Mesendoderm (in vitro differentiated cells): ENCODE data around the gene FNIP1. TPM values are rescaled to one million over a fixed set of nuclear protein-coding genes. Genes with fewer than 3 reads are reported as not detected.
"Not testable (repeated sequence)": the region's sequence is repeated elsewhere in the genome, so short reads cannot be mapped to it uniquely, and the experiment has no call there.

Experiments used
- DNase-seq: peaks from one replicate; pipeline ENCODE4 v3.0.0; 2013
- H2AK5ac ChIP-seq: 2 replicates; pipeline ENCODE4 v1.6.1; 2013; ENCODE audit warnings: low read length, inconsistent platforms
- H2BK120ac ChIP-seq: 2 replicates; pipeline ENCODE4 v1.6.1; 2013; ENCODE audit warnings: low read depth, mild to moderate bottlenecking, low read length, moderate library complexity, mixed read lengths
- H2BK15ac ChIP-seq: replicated peaks from 2 replicates; pipeline ENCODE4 v1.6.1; 2013; ENCODE audit warnings: low read depth, mild to moderate bottlenecking, moderate library complexity
- H2BK5ac ChIP-seq: 2 replicates; pipeline ENCODE4 v1.6.1; 2013; ENCODE audit warnings: low read length, inconsistent platforms
- H3K18ac ChIP-seq: 2 replicates; pipeline ENCODE4 v1.6.1; 2013; ENCODE audit warnings: mild to moderate bottlenecking, low read length, mixed read lengths
- H3K23ac ChIP-seq: one replicate; pipeline ENCODE4 v1.6.1; 2013; ENCODE audit warnings: low read length
- H3K27ac ChIP-seq: 2 replicates; pipeline ENCODE4 v1.5.1; 2013; ENCODE audit warnings: low read depth, mild to moderate bottlenecking, inconsistent platforms, low read length, moderate library complexity
- H3K27me3 ChIP-seq: 2 replicates; pipeline ENCODE4 v1.6.1; 2013; ENCODE audit warnings: low read length, control low read depth, mild to moderate bottlenecking, inconsistent platforms; ENCODE audit not compliant: insufficient read depth, poor library complexity
- H3K36me3 ChIP-seq: 2 replicates; pipeline ENCODE4 v1.6.1; 2013; ENCODE audit warnings: low read length, inconsistent platforms; ENCODE audit not compliant: control insufficient read depth, insufficient read depth
- H3K4ac ChIP-seq: one replicate; pipeline ENCODE4 v1.6.1; 2013; ENCODE audit warnings: low read depth, mild to moderate bottlenecking, low read length, moderate library complexity
- H3K4me1 ChIP-seq: 2 replicates; pipeline ENCODE4 v1.6.1; 2013; ENCODE audit warnings: low read depth, low read length, inconsistent platforms; ENCODE audit not compliant: control insufficient read depth
- H3K4me2 ChIP-seq: 2 replicates; pipeline ENCODE4 v1.6.1; 2013; ENCODE audit warnings: low read length
- H3K4me3 ChIP-seq: 2 replicates; pipeline ENCODE4 v1.5.1; 2013; ENCODE audit warnings: mild to moderate bottlenecking, low read length
- H3K56ac ChIP-seq: one replicate; pipeline ENCODE4 v1.6.1; 2013; ENCODE audit warnings: low read length
- H3K79me1 ChIP-seq: 2 replicates; pipeline ENCODE4 v1.6.1; 2013; ENCODE audit warnings: low read length, inconsistent platforms
- H3K79me2 ChIP-seq: 2 replicates; pipeline ENCODE4 v1.6.1; 2013; ENCODE audit warnings: mild to moderate bottlenecking, low read length; ENCODE audit not compliant: control insufficient read depth, insufficient read depth
- H3K9ac ChIP-seq: 2 replicates; pipeline ENCODE4 v1.6.1; 2013; ENCODE audit warnings: low read length, inconsistent platforms
- H4K5ac ChIP-seq: one replicate; pipeline ENCODE4 v1.6.1; 2013; ENCODE audit warnings: low read length
- H4K8ac ChIP-seq: one replicate; pipeline ENCODE4 v1.6.1; 2013; ENCODE audit warnings: low read depth, mild to moderate bottlenecking, control low read depth, low read length, moderate library complexity
- WGBS: extraction: QIAGEN DNeasy Blood & Tissue Kit; methylation state at CpG from one replicate; pipeline ENCODE4 v1.1.7; 2013; ENCODE audit warnings: low lambda C conversion rate, missing lambda C conversion rate; ENCODE audit not compliant: insufficient coverage; ENCODE audit errors: extremely low coverage; 5-methylcytosine and 5-hydroxymethylcytosine counted together
- polyA plus RNA-seq, 2 experiments: library from polyadenylated mRNA; stranded (reverse); fragments of 200-250 nt; gene quantifications; one replicate each; pipeline ENCODE4 v1.2.3, GENCODE V29; 2013

The FNIP1 gene
- polyA plus RNA-seq (2013, experiment 1 of 2), result 3.9 TPM
- 3.9 TPM for polyA plus RNA-seq (2013, experiment 2 of 2)

GRCh38 chr5:131796793-131797693 is at the start of gene FNIP1:
TSS of gene FNIP1 (minus strand) at chr5:131797017. CDS start at chr5:131796921, 96 bp downstream.
- no peak within 1 kb of the TSS for H2BK120ac ChIP-seq
- peak within 1 kb of the TSS; percentile 91 for H3K9ac ChIP-seq
- WGBS, result no CpG with 5 or more reads among the region's 79 CpGs
- H3K79me1 ChIP-seq, result peaks cover 4% of the 10 kb centered on the region
- H3K27ac ChIP-seq, result peak within 1 kb of the TSS; percentile 72
- peak within 1 kb of the TSS; percentile 92 for H3K4me3 ChIP-seq
- no peak within 1 kb of the TSS for H4K8ac ChIP-seq
- DNase-seq, result peak; percentile 98
- peak within 1 kb of the TSS; percentile 94 for H3K23ac ChIP-seq
- peaks cover 8% of the 10 kb centered on the region for H3K79me2 ChIP-seq
- H3K27me3 ChIP-seq, result no peaks in the 10 kb centered on the region
- H3K4me2 ChIP-seq, result peak within 1 kb of the TSS; percentile 98
- H3K56ac ChIP-seq, result peak within 1 kb of the TSS; percentile 97
- H3K36me3 ChIP-seq, result no peaks in the 10 kb centered on the region
- no peak within 1 kb of the TSS for H3K4ac ChIP-seq
- H3K4me1 ChIP-seq, result no peaks in the 10 kb centered on the region
- no peak within 1 kb of the TSS for H2AK5ac ChIP-seq
- H4K5ac ChIP-seq, result no peak within 1 kb of the TSS
- H2BK15ac ChIP-seq, result no peak within 1 kb of the TSS
- H2BK5ac ChIP-seq, result no peak within 1 kb of the TSS
- H3K18ac ChIP-seq, result peak within 1 kb of the TSS; percentile 53

GRCh38 chr5:131846536-131846935 is 49.7 kb upstream of the FNIP1 start:
- no CpG with 5 or more reads among the region's 1 CpG for WGBS
- no peak overlapping the region for H2AK5ac ChIP-seq

GRCh38 chr5:131845828-131846227 is 49.0 kb upstream of the FNIP1 start:
- Histone ChIP-seq H3K4me1 (no peaks in the 10 kb centered on the region), H4K8ac (no peak overlapping the region), H3K4ac (no peak overlapping the region), H3K4me3 (no peak overlapping the region), H3K27ac (no peak overlapping the region), H2BK5ac (no peak overlapping the region), H2BK120ac (no peak overlapping the region), H3K9ac (no peak overlapping the region), H3K4me2 (no peak overlapping the region), H3K56ac (no peak overlapping the region), H3K23ac (no peak overlapping the region), H3K27me3 (no peaks in the 10 kb centered on the region), H3K79me1 (no peaks in the 10 kb centered on the region), H3K36me3 (no peaks in the 10 kb centered on the region), H3K18ac (no peak overlapping the region), H2BK15ac (no peak overlapping the region), H4K5ac (no peak overlapping the region), H3K79me2 (no peaks in the 10 kb centered on the region), H2AK5ac (no peak overlapping the region)
- no peak for DNase-seq

More at GRCh38 chr5:131846536-131846935, 49.7 kb upstream of the FNIP1 start:
- H3K36me3 ChIP-seq, result no peaks in the 10 kb centered on the region
- H3K56ac ChIP-seq, result no peak overlapping the region
- no peak overlapping the region for H2BK15ac ChIP-seq
- H3K9ac ChIP-seq, result no peak overlapping the region
- DNase-seq, result no peak
- H4K5ac ChIP-seq, result no peak overlapping the region
- H3K79me2 ChIP-seq, result no peaks in the 10 kb centered on the region
- H3K23ac ChIP-seq, result no peak overlapping the region
- H3K4me2 ChIP-seq, result no peak overlapping the region
- no peaks in the 10 kb centered on the region for H3K27me3 ChIP-seq
- H3K79me1 ChIP-seq, result no peaks in the 10 kb centered on the region
- no peak overlapping the region for H2BK120ac ChIP-seq
- no peak overlapping the region for H3K4ac ChIP-seq
- H3K27ac ChIP-seq, result no peak overlapping the region
- H3K18ac ChIP-seq, result no peak overlapping the region
- no peak overlapping the region for H3K4me3 ChIP-seq
- H2BK5ac ChIP-seq, result no peak overlapping the region
- H3K4me1 ChIP-seq, result no peaks in the 10 kb centered on the region
- H4K8ac ChIP-seq, result no peak overlapping the region

- H2BK15ac ChIP-seq, H2BK120ac ChIP-seq, H3K79me2 ChIP-seq, H3K27ac ChIP-seq, H3K27me3 ChIP-seq, H4K5ac ChIP-seq, DNase-seq, H3K18ac ChIP-seq, H2AK5ac ChIP-seq, H3K4ac ChIP-seq, H3K56ac ChIP-seq, H3K36me3 ChIP-seq, H4K8ac ChIP-seq, H3K4me2 ChIP-seq, H3K4me1 ChIP-seq, H3K23ac ChIP-seq, H3K9ac ChIP-seq, H2BK5ac ChIP-seq, H3K79me1 ChIP-seq, H3K4me3 ChIP-seq: not testable (repeated sequence)
- no CpG with 5 or more reads among the region's 1 CpG for WGBS
Measured at GRCh38 chr5:131842971-131843370, 46.2 kb upstream of the FNIP1 start.

- H3K4me3 ChIP-seq, H3K23ac ChIP-seq, H3K79me1 ChIP-seq, H3K9ac ChIP-seq, H4K8ac ChIP-seq, H3K18ac ChIP-seq, H3K27me3 ChIP-seq, H2BK120ac ChIP-seq, H2AK5ac ChIP-seq, H2BK15ac ChIP-seq, H3K27ac ChIP-seq, H3K4me2 ChIP-seq, H3K4ac ChIP-seq, H3K4me1 ChIP-seq, H3K36me3 ChIP-seq, H3K56ac ChIP-seq, H2BK5ac ChIP-seq, H3K79me2 ChIP-seq, DNase-seq, H4K5ac ChIP-seq: not testable (repeated sequence)
- WGBS, result no CpG with 5 or more reads among the region's 2 CpGs
Measured at GRCh38 chr5:131832702-131833101, 35.9 kb upstream of the FNIP1 start.
